ENCODE data around the gene POLR2L.

The POLR2L gene

GRCh38 chr11:868802-869201, 26.5 kb upstream of the POLR2L start:
- no peak for DNase-seq (ENCODE audit: low read depth)

GRCh38 chr11:868394-868793, 26.1 kb upstream of the POLR2L start:
- no peak for DNase-seq (ENCODE audit: low read depth)

- no peak for DNase-seq (ENCODE audit: low read depth)
Observed at GRCh38 chr11:867856-868358, 25.6 kb upstream of the POLR2L start.

GRCh38 chr11:866481-866880, 24.2 kb upstream of the POLR2L start:
- DNase-seq (ENCODE audit: low read depth), result no peak

- DNase-seq (ENCODE audit: low read depth), result no peak
Observed at GRCh38 chr11:865462-866430, 23.4 kb upstream of the POLR2L start.

GRCh38 chr11:864898-865297, 22.6 kb upstream of the POLR2L start:
- DNase-seq (ENCODE audit: low read depth), result no peak

- DNase-seq (ENCODE audit: low read depth), result no peak
Observed at GRCh38 chr11:863910-864827, 21.8 kb upstream of the POLR2L start.

GRCh38 chr11:863023-863909, 20.9 kb upstream of the POLR2L start:
- no peak for DNase-seq (ENCODE audit: low read depth)

GRCh38 chr11:862696-863022, 20.3 kb upstream of the POLR2L start:
- no peak for DNase-seq (ENCODE audit: low read depth)

GRCh38 chr11:862081-862661, 19.8 kb upstream of the POLR2L start:
- no peak for DNase-seq (ENCODE audit: low read depth)

GRCh38 chr11:861105-861479, 18.8 kb upstream of the POLR2L start:
- DNase-seq (ENCODE audit: low read depth), result no peak

- DNase-seq (ENCODE audit: low read depth), result no peak
Observed at GRCh38 chr11:860234-861104, 18.1 kb upstream of the POLR2L start.

GRCh38 chr11:859394-860131, 17.2 kb upstream of the POLR2L start:
- DNase-seq (ENCODE audit: low read depth), result no peak

- no peak for DNase-seq (ENCODE audit: low read depth)
Observed at GRCh38 chr11:858762-859339, 16.5 kb upstream of the POLR2L start.

- no peak for DNase-seq (ENCODE audit: low read depth)
Observed at GRCh38 chr11:858053-858761, 15.9 kb upstream of the POLR2L start.

GRCh38 chr11:856397-856796, 14.1 kb upstream of the POLR2L start:
- no peak for DNase-seq (ENCODE audit: low read depth)

- DNase-seq (ENCODE audit: low read depth), result no peak
Observed at GRCh38 chr11:855796-856195, 13.5 kb upstream of the POLR2L start.

GRCh38 chr11:855330-855674, 13.0 kb upstream of the POLR2L start:
- no peak for DNase-seq (ENCODE audit: low read depth)

Measured in GM04503 (cell line).